Suppressor macrophage (primary cell): ENCODE results near the gene PSG1.
A peak's percentile ranks its signal among the peaks of the same experiment; 100 is the strongest.
"Not testable (repeated sequence)": the region's sequence is repeated elsewhere in the genome, so short reads cannot be mapped to it uniquely, and the experiment has no call there.

ENCODE experiments used
- DNase-seq, 4 experiments: peaks; one replicate each; pipeline ENCODE4 v3.0.0-alpha.2; 2020 to 2022
- total RNA-seq, 17 experiments: gene quantifications; one replicate each; lab custom pipeline; 2026; ENCODE audit warnings: mixed read lengths in 6 of 17, inconsistent platforms in 3 of 17; lab: John Stamatoyannopoulos, UW

The PSG1 gene
- 0 to 2.1 (median 0) reads per million in 17 experiments for total RNA-seq

DNA sequence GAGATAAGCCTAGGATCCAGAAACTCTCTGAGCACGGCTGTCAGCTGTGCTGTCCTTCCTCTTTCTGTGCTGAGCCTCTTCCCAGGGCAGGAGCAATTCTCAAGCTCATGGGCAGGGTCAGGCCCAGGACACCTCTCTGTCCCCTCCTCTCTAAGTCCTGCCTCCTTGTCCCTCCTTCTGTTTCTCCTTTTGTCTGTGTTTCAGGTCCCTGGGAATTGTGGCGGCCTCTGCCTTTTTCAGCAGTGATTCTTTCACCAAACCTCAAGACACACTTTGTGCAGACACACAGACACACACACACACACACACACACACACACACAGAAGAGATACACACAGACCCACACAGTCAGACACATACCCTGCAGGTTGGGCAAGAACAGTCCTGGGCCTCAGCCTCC is at the start of gene PSG1:
Gene PSG1, minus strand, starts transcription at position 101 of the 400 bp plus-strand sequence. CDS start 132 bp downstream, outside the sequence.
- no peak for DNase-seq

DNA sequence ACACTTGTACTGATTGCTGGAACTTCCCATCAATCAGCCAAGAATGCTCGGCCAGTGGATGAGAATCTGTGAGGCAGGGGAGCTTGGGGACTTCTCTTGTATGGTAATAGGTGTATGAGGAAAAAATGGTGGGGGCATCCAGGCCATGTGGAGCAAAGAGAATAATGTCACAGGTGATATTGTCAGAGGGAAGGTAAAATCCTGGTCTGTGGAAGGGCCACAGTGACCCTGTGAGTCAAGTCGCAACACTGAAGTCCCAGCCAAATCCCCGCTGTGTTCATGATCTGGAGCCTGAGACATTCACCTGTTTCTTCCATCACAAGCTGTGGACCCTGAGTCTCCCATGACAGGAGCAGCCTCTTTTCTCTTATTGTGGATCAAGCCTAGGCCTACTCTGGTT is 49.4 kb upstream of the PSG1 start:
- no peak for DNase-seq

DNA sequence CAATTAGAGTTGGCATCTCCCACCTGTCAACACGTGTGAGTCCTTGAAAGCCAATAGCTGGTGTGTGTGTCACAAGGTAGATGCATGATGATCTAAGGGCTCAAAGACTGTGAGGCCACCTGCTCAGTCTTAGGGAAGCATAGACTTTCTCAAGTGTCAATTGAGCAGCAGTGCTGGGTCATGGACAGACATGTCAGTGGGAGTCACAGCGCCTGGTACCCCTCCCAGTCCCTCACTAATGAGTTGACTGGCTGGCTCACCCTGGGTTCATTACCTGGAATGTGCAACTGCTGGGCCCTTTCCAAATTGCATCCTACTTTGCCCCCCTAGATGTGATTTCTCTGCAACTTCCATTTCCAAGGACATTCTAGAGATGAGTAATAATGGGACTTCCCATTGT is 47.3 kb upstream of the PSG1 start:
- no peak for DNase-seq

DNA sequence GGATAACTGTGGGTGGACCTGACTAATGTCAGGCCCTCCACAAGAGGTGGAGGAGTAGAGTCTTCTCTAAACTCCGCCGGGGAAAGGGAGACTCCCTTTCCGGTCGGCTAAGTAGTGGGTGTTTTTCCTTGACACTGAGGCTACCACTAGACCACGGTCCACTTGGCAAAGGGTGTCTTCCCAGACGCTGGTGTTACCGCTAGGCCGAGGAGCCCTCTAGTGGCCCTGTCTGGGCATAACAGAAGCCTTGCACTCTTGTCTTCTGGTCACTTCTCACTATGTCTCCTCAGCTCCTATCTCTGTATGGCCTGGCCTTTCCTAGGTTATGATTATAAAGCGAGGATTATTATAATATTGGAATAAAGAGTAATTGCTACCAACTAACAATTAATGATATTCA is 43.6 kb upstream of the PSG1 start:
- DNase-seq: peak; percentile 38 to 68 (median 48)

DNA sequence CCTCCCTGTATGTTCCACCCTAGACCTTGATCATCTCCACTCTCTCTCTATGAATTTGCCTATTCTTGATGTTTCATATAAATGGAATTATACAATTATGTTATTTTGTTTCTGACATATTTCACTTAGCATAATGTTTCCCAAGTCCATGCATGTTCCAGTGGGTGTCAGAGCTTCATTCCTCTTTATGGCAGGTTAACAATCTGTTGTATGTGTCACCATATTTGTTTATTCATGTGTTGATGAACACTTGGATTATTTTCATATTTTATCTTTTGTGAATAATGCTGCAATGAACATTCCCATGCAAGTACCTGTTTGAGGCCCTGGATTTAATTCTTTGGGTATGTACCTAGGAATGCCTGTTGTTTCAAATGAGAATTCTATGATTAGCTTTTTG is 41.5 kb upstream of the PSG1 start:
- DNase-seq: not testable (repeated sequence)

DNA sequence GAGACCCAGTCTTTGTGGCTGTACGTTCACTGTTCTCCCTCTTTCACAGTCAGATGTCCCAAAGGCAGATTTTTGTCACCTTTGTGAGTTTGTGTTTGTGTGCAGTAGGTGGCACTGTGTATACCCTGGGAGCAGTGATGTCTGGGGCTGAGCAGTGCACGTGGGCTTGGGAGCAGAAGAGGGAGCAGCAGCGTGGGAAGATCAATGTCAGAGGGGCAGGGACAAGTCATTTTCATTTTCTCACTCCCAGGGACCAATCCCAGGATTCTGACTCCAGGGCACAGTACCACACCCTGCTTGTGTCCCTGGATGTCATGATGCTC is 40.2 kb upstream of the PSG1 start:
- DNase-seq: no peak

DNA sequence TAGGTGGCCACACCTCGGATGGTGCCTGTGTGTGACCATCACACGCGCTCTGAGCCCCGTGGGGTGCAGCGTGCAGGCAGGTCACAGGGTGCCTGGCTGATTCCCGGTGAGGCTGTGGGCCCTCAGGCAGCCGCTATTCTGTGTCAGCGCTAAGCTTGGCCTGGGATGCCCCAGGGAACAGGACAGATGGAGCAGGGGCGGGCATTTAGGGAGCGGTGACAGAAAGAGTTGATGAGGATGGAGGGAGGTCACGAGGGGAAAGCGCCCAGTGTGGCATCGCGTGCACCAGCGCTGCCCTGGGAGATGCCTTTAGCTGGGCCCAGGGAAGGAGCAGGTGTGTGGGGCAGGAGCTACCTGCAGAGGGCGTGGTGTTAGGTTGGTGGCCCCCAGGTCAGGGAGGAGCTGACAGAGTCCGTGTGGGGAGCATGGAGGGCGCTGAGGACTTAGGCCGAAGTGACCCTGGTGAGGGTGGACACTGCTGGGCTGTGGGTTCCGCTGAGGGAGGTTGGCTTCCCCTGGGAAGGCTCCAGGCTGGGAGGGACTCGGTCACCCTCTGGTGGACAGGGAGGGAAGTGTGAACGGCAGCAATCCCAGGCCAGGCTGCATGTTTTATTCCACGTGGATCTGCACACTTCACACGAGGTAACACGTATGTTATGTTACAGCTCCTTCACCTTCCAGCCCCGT is 39.7 kb upstream of the PSG1 start:
- DNase-seq: peak in 1 of 4 experiments; percentile 1

DNA sequence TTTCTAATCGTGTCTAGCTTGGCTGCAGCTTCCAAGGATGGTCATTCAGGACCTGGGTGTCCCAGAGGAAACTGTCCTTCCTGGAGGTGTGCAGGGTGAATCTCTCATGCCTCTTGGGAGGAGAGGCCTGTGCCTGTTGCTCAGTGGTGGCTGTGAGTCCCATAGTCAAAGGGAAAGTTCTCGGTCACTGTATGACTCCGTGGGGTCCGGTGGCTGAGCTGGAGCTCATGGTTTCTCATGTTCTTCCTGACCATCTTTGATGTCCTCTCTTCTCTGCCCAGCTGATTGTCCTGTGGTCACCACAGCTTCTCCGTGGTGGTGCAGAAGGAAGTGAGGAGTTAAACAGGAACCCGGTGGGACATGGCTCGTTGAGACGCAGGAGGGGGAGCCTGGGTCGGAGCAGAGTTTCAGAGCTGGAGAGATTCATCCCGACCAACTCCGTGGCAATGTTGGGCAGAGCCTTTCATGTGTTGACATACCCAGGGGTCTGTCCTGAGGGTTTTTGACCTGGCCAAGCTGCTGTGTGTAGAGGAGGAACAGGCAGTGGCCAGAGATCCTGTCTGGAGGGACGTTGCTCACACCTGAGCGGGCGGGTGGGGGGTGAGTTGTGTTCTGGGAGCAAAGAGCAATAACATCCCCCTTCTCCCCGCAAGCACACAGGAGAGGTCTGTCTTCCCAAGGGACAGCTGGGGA is 39.0 kb upstream of the PSG1 start:
- not testable (repeated sequence) for DNase-seq

DNA sequence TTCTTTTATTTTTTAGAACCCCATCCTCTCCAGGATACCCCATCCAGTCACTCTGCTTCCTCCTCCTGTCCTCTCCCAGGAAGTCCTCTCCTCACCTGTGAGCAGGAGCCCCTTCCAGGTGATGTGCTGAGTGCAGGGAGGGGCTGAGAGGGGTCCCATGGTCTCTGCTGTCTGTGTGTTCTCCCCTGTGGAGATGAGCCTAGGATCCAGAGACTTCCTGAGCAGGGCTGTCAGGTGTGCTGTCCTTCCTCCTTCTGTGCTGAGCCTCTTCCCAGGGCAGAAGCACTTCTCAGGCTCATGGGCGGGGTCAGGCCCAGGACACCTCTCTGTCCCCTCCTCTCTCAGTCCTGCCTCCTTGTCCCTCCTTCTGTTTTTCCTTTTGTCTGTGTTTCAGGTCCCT is 38.1 kb upstream of the PSG1 start, which contains the start of gene PSG6:
Gene PSG6, minus strand, starts transcription at position 261 of the 400 bp plus-strand sequence. Its CDS starts 102 bp downstream, at position 159.
- not testable (repeated sequence) for DNase-seq

DNA sequence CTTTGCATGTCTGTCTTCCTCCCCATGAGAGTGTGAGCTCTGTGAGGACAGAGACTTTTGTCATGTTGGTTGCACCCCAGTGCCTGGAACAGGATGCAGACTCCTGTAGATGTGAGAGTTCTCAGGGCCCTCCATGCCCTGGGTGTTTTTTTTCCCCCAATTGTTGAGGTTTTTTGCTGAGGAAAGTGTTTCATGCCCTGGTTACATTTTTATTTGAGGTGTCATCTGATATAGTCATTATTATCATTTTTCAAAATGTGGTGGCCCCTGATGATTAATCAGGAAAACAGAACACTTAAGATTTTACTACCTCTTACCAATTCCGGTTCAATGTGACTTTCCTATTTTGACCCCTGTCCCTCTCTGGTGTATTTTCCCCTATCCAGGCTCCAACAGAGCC is 37.4 kb upstream of the PSG1 start:
- DNase-seq: not testable (repeated sequence)

DNA sequence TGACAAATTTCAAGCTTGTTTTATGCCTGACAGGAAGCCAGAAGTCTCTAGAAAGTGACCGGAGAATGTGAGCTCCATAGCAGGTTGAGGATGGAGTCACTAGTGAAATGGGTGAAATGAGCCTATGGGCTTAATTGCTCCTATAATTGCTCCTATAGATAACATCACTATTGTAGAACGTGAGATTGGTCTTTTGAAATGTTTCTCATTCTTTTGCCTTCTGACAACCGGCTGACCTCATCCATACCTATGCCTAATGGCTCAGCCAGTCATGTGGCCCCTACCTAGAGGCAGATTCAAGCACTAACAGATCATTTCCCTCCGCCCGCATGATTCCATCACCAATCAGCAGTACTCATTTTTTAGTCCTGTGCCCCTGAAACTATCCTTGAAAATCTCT is 34.0 kb upstream of the PSG1 start:
- DNase-seq: not testable (repeated sequence)

DNA sequence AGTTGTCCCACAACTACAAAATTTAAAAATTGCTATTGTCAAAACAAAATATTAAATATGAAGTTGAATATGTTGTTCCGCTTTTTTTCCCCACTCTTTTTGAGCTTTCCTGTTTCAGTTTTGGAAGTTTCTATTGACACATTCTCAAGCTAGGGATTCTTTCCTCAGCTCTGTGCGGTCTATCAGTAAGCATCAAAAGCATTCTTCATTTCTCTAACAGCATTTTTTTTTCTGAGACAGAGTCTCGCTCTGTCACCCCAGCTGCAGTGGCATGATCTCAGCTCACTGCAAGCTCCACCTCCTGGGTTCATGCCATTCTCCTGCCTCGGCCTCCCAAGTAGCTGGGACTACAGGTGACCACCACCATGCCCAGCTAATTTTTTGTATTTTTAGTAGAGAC is 33.4 kb upstream of the PSG1 start:
- DNase-seq: not testable (repeated sequence)

DNA sequence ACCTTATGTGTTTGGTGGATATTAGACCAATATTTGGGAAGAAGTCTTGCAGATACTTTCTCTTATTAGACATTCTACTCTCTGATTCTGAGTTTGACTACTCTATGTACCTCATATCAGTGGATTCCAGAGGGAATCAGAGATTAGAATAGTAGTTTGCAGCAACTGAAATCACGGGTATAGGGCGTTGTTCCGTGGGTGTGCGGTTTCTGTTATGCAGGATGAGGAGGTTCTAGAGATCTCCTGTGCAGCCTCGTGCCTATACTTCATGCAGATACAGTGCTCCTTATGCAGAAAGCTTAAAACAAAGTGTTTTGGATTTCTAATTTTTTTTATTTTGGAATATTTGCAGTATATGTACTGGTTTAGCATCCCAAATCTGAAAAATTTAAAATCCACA is 32.2 kb upstream of the PSG1 start:
- DNase-seq: not testable (repeated sequence)

DNA sequence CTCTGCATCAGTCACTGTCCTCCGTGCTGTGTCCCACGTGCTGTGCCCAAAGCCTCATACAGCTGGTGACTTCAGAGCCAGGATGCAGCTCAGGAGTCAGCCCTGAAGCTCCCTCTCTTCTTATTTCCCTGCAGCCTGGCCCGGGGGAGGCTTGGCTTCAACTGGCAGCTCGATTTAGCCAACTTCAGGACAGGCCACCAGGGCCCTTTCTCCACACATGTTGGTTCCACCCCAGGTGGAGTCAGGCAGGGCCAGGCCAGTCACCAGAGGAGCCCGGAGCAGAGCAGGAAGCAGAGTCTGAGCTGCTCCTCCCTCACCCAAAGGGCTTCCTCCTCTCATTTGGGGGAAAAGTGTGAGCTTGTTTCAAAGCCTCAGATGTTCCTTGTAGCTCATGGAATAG is 26.6 kb upstream of the PSG1 start:
- not testable (repeated sequence) for DNase-seq

DNA sequence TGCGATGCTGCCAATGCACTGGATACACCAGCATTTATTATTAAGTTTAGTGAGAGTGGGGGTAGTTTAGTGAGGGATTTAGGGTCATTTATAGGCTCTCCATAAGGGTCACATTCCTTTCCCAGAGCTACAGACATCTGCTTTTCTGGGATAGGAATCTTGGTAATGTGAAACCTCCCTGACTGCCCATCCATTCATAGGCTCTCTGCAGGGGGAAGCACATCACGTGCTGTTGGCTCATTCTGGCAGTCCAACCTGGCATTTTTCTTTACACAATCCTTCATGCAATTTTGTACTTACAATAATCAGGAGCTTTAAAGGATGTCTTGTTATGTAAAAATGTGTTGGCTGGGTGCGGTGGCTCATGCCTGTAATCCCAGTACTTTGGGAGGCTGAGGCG is 21.0 kb upstream of the PSG1 start:
- DNase-seq: not testable (repeated sequence)

DNA sequence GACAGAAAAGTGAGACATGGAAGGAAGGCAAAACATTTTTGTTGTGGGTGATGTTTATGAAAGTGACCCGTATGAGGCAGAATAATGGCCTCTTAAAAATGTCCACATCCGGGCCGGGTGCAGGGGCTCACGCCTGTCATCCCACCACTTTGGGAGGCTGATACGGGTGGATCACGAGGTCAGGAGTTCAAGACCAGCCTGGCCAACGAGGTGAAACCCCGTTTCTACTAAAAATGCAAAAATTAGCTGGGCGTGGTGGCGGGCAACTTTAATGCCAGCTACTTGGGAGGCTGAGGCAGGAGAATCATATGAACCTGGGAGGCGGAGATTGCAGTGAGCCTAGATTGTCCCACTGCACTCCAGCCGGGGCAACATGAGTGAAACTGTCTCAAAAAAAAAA is 20.2 kb upstream of the PSG1 start:
- DNase-seq: not testable (repeated sequence)

DNA sequence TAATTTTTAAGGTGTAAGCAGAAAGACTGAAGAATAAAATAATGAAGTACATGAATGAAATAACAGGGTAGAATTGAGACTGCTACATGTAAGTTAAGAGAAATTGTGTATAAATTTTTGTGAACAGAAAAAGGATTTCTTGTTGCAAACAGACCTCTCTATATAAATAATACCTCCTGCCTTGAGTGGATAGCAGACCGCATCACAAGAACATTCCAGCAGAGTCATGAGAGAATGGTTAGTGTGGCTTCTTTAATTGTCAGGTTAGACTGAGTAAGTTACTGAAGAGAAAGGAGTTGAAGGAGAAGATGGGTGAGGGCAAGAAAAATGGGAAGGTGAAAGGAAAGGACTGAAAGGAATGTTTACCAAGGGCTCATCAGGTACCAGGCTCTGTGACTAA is 19.6 kb upstream of the PSG1 start:
- DNase-seq: not testable (repeated sequence)

DNA sequence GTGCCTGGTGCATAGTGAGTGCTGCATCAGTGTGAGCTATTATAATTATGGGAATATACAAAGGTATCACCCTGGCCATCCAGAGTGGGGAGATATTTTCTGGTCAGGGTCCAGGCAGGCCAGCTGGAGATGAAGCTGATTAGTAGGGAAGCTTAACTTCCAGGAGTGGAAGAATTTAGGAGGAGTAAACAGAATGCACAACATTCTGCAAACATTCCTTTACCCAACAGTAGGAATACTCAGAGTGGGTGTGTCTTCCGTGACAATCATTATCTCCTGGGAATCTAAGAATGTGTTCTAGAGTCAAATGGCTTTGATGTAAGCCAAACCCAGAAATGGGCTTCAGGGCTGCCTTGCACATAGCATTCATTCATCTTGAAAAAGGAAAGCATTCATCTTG is 19.1 kb upstream of the PSG1 start:
- DNase-seq: not testable (repeated sequence)

DNA sequence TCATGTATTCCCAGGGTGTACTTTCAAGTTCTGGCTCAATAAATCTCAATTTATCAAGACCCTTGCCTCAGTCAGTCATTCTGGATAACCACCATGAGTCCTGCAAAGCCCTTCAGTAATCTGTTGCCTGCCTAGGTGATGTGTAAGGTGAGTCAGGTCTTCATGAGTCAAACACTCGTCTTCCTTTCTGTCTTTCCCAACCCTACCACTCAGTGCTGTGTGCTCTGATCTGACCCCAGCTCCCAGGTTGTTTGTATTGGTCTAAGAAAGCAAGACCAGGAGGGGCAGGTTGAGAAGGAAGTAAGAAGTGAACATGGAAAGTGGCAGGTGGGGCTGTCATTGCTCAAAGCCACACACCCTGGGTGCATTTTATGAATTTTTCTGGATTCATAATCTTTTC is 18.2 kb upstream of the PSG1 start:
- DNase-seq: not testable (repeated sequence)

DNA sequence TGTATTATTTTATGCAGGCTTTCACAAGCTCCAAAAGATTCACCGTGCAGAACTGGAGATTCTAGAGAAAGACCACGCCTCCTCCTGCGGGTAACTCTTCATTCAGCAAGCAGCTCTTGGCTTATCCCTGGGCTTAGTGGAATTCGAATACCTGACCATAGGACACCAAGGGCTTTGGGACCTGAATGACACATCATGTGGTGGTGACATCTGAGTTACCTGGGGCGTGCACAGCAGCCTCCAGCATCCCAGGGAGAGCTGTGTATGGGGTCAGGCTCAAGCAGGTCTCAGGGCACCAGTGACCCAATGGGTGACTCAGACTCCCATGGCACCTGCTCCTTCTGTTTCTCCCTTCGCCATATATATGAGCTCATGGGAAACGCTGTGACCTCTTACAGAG is 10.9 kb upstream of the PSG1 start:
- DNase-seq: not testable (repeated sequence)

DNA sequence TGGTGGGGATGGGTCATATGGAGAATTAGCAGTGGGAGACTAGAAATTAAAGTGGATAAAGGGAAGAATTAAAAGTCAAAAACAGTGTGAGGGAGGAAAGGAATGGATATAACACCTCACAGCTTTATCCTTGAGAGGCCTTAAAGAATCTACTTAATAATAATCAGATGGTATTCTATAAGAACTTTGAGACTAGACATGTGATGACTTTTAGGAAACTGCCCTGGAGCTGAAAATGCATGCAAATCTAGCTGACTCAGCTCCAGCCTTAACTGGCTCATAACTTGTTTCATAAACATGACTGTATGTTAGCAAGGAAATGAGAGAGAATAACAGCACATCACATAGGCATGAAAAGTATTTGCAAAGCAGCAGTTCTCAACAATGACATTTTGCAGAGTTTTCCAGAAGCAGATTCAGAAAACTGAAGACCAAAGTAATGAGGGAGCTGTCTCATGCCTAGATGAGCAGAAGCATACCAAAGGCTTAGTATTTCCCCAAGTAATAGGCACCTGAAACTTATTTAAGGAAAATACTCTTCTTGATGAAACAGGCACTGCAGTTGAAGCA is 8.4 kb upstream of the PSG1 start:
- not testable (repeated sequence) for DNase-seq

DNA sequence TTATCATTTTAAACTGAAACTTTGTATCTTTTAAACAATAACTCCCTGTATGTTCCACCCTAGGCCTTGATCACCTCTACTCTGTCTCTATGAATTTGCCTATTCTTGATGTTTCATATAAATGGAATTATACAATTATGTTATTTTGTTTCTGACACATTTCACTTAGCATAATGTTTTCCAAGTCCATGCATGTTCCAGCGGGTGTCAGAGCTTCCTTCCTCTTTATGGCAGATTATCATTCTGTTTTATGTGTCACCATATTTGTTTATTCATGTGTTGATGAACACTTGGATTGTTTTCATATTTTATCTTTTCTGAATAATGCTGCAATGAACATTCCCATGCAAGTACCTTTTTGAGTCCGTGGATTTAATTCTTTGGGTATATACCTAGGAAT is 3.2 kb upstream of the PSG1 start:
- DNase-seq: not testable (repeated sequence)

DNA sequence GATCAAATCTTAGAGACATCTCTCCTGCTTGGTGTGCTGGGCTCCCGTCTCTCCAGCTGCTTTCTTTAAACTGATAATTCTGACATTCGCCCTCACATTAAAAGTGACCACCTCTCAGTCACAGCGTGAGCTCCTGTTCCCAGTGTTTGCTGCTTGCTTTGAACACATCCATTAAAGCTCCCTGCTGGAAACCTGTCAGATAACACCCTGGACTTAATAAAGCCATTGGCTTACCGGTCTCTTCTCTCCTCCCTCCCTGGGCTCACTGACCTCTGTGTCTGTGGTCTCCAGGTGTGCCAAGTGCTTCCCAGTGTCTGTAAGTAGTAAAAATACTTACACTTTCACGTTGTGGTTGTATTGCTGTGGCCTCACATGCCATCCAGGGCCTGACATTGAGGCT is 2.5 kb upstream of the PSG1 start:
- DNase-seq: not testable (repeated sequence)

DNA sequence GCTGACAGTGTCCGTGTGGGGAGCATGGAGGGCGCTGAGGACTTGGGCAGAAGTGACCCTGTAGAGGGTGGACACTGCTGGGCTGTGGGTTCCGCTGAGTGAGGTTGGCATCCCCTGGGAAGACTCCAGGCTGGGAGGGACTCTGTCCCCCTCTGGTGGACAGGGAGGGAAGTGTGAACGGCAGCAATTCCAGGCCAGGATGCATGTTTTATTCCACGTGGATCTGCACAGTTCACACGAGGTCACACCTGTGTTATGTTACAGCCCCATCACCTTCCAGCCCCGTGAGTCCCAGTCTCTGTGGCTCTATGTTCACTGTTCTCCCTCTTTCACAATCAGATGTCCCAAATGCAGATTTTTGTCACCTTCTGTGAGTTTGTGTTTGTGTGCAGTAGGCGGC is 1.8 kb upstream of the PSG1 start:
- DNase-seq: peak in 1 of 4 experiments; percentile 1
